ENCODE results near the gene GALNT5.

- TF ChIP-seq EP300 (IDR thresholded peaks at IDR 0.05) (no peak), CTCF (IDR thresholded peaks at IDR 0.05) (no peak)
These were observed 33.5 kb downstream of the GALNT5 start for GRCh38 chr2:157291018-157291417.

Data from sigmoid colon (tissue), 4 donors.